PC-3 (cell line): ENCODE data around the gene MYO1H. TPM values are rescaled to one million over a fixed set of nuclear protein-coding genes. Genes with fewer than 3 reads are reported as not detected.

ENCODE experiments used
- ATAC-seq: fragments of 200-7000 bp; cut with Tn5 transposase; 2 replicates; pipeline ENCODE4 v1.9.1; 2020; ENCODE audit warnings: mild to moderate bottlenecking, moderate library complexity
- BruUV-seq: library from RNA; stranded (reverse); fragments of 400-500 nt; replicated peaks from 2 replicates; lab custom pipeline; 2021; lab: Mats Ljungman, UMichigan
- CTCF ChIA-PET: fragments of 300-600 bp; sonication (Branson Sonifier 250); formaldehyde crosslinking; loops from one replicate; lab custom pipeline; 2022; ENCODE audit warnings: antibody characterized with exemption; lab: Charles Lee
- POLR2A ChIA-PET: fragments of 300-600 bp; sonication (Branson Sonifier 250); formaldehyde crosslinking; loops from one replicate; lab custom pipeline; 2022; ENCODE audit warnings: antibody characterized with exemption; ENCODE audit not compliant: unreplicated experiment; lab: Charles Lee
- DNase-seq: peaks from one replicate; pipeline ENCODE4 v3.0.0-alpha.2; 2015
- H2AFZ ChIP-seq: fragments of 300-600 bp; sonication (generic); 2 replicates; pipeline ENCODE4 v1.6.0; 2016; ENCODE audit warnings: antibody characterized with exemption, low read length
- H3F3A ChIP-seq: fragments of 300-600 bp; sonication (generic); one replicate; pipeline ENCODE4 v1.6.0; 2017; ENCODE audit warnings: antibody characterized with exemption, low read length, control low read depth, mild to moderate bottlenecking; ENCODE audit not compliant: unreplicated experiment
- H3K27ac ChIP-seq: fragments of 300-600 bp; sonication (generic); 2 replicates; pipeline ENCODE4 v1.5.1; 2016; ENCODE audit warnings: mild to moderate bottlenecking, low read length
- H3K27me3 ChIP-seq: fragments of 300-600 bp; sonication (generic); 2 replicates; pipeline ENCODE4 v1.6.1; 2016; ENCODE audit warnings: low read length, mixed read lengths
- H3K36me3 ChIP-seq: fragments of 300-600 bp; sonication (generic); 2 replicates; pipeline ENCODE4 v1.6.1; 2016; ENCODE audit warnings: low read depth, mixed run types, low read length, mixed read lengths
- H3K4me1 ChIP-seq: fragments of 300-600 bp; sonication (generic); 2 replicates; pipeline ENCODE4 v1.5.1; 2016; ENCODE audit warnings: low read length; ENCODE audit not compliant: insufficient read depth
- H3K4me2 ChIP-seq: fragments of 300-600 bp; sonication (generic); 2 replicates; pipeline ENCODE4 v1.6.0; 2016; ENCODE audit warnings: low read length
- H3K4me3 ChIP-seq: fragments of 300-600 bp; sonication (generic); 2 replicates; pipeline ENCODE4 v1.5.1; 2016; ENCODE audit warnings: mild to moderate bottlenecking, low read length, mixed read lengths
- H3K79me2 ChIP-seq: fragments of 300-600 bp; sonication (generic); 2 replicates; pipeline ENCODE4 v1.6.1; 2017; ENCODE audit warnings: low read length, mixed read lengths
- H3K9ac ChIP-seq: fragments of 300-600 bp; sonication (generic); 2 replicates; pipeline ENCODE4 v1.6.0; 2016; ENCODE audit warnings: mild to moderate bottlenecking, low read length
- H3K9me2 ChIP-seq: fragments of 300-600 bp; sonication (generic); replicated peaks from 2 replicates; pipeline ENCODE4 v1.6.1; 2016; ENCODE audit warnings: mixed run types, low read length, mixed read lengths
- H3K9me3 ChIP-seq: fragments of 300-600 bp; sonication (generic); 2 replicates; pipeline ENCODE4 v1.6.1; 2016; ENCODE audit warnings: low read length, mixed read lengths
- H4K20me1 ChIP-seq: fragments of 300-600 bp; sonication (generic); 2 replicates; pipeline ENCODE4 v1.6.1; 2016; ENCODE audit warnings: low read length, mixed read lengths
- EZH2 ChIP-seq: fragments of 300-600 bp; sonication (generic); IDR thresholded peaks from one replicate; pipeline ENCODE4 v1.6.1; 2017; ENCODE audit warnings: antibody characterized with exemption, mild to moderate bottlenecking, low read length; ENCODE audit not compliant: unreplicated experiment
- EZH2phosphoT487 ChIP-seq: fragments of 300-600 bp; sonication (generic); IDR thresholded peaks from 2 replicates; pipeline ENCODE4 v1.6.1; 2018; ENCODE audit warnings: mild to moderate bottlenecking, antibody characterized with exemption, low read length, borderline replicate concordance
- intact Hi-C: fragments of 100-400 bp; cut with micrococcal nuclease; formaldehyde crosslinking; loops from 2 replicates; pipeline ENCODE4 v1.9.0; 2023
- total RNA-seq: library from RNA; depleted of rRNA; stranded (reverse); fragments of >200 nt; gene quantifications from 2 replicates; pipeline ENCODE4 v1.2.3, GENCODE V29; 2014
- TF ChIP-seq, protein P1 (sequence below): fragments of 300-600 bp; sonication (generic); conservative IDR thresholded peaks from 2 replicates; pipeline ENCODE4 v1.5.1; 2017; ENCODE audit warnings: antibody characterized with exemption, low read depth, mild to moderate bottlenecking, low read length

Gene MYO1H
- total RNA-seq, 1 experiment from 2014 or later, result not detected

- no peak for ATAC-seq
- Histone ChIP-seq H2AFZ (no peak overlapping the region), H3K4me1 (peaks cover 15% of the 10 kb centered on the region; the same call in 1 of the 2 replicates), H3F3A (no peaks in the 10 kb centered on the region), H3K79me2 (peaks cover 28% of the 10 kb centered on the region), H3K9ac (no peak overlapping the region), H4K20me1 (no peaks in the 10 kb centered on the region), H3K27ac (no peak overlapping the region), H3K9me2 (no peaks in the 10 kb centered on the region), H3K27me3 (no peaks in the 10 kb centered on the region), H3K9me3 (no peaks in the 10 kb centered on the region), H3K36me3 (peaks cover 29% of the 10 kb centered on the region), H3K4me3 (no peak overlapping the region), H3K4me2 (no peak overlapping the region)
- intact Hi-C loops, result no loop called here
- no TSS peak for BruUV-seq
- no peak for TF ChIP-seq EZH2
- TF ChIP-seq, protein P1, sequence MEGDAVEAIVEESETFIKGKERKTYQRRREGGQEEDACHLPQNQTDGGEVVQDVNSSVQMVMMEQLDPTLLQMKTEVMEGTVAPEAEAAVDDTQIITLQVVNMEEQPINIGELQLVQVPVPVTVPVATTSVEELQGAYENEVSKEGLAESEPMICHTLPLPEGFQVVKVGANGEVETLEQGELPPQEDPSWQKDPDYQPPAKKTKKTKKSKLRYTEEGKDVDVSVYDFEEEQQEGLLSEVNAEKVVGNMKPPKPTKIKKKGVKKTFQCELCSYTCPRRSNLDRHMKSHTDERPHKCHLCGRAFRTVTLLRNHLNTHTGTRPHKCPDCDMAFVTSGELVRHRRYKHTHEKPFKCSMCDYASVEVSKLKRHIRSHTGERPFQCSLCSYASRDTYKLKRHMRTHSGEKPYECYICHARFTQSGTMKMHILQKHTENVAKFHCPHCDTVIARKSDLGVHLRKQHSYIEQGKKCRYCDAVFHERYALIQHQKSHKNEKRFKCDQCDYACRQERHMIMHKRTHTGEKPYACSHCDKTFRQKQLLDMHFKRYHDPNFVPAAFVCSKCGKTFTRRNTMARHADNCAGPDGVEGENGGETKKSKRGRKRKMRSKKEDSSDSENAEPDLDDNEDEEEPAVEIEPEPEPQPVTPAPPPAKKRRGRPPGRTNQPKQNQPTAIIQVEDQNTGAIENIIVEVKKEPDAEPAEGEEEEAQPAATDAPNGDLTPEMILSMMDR, result no peak
- TF ChIP-seq EZH2phosphoT487, result no peak
- DNase-seq, result no peak
- CTCF ChIA-PET, result no interaction called here
- POLR2A ChIA-PET, result no interaction called here
Observed at GRCh38 chr12:109481863-109482262, 134.2 kb downstream of the MYO1H start.

- DNase-seq (no peak), ATAC-seq (no peak)
- ChIA-PET CTCF (no interaction called here), POLR2A (no interaction called here)
- Histone ChIP-seq H3K27me3 (no peaks in the 10 kb centered on the region), H3K4me2 (no peak overlapping the region), H4K20me1 (no peaks in the 10 kb centered on the region), H3K9ac (no peak overlapping the region), H3K4me3 (no peak overlapping the region), H2AFZ (no peak overlapping the region), H3K9me2 (no peaks in the 10 kb centered on the region), H3F3A (no peaks in the 10 kb centered on the region), H3K4me1 (peaks cover 15% of the 10 kb centered on the region; the same call in 1 of the 2 replicates), H3K9me3 (no peaks in the 10 kb centered on the region), H3K79me2 (peaks cover 26% of the 10 kb centered on the region), H3K27ac (no peak overlapping the region), H3K36me3 (peaks cover 33% of the 10 kb centered on the region)
- TF ChIP-seq, protein P1, result no peak
- TF ChIP-seq EZH2, result no peak
- no peak for TF ChIP-seq EZH2phosphoT487
- BruUV-seq, result no TSS peak
- intact Hi-C loops, result no loop called here
Observed at GRCh38 chr12:109482491-109482890, 134.8 kb downstream of the MYO1H start.

DNA sequence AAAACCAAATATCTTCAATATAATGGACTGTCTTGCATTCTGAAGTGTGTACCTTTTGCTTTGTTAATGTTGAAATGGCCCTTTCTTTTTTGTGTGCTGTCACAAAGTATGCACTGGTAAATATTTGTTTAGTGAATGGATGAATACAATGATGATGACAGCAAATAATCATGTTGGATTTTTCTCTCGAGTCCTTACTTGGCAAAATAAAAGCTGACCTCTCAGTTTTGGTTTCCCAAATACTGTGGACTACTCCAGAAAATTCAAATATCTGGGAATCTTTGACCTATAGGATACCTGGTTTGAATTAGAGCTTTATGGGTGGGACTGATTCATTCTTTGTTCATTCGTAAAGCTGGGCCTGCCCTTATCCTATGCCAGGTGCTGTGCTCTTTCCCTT is 135.2 kb downstream of the MYO1H start:
- Histone ChIP-seq H3K4me3 (no peak overlapping the region), H3K79me2 (peaks cover 22% of the 10 kb centered on the region), H3F3A (no peaks in the 10 kb centered on the region), H3K9me2 (no peaks in the 10 kb centered on the region), H3K9me3 (no peaks in the 10 kb centered on the region), H3K9ac (no peak overlapping the region), H3K36me3 (peaks cover 37% of the 10 kb centered on the region), H3K27ac (no peak overlapping the region), H3K4me2 (no peak overlapping the region), H3K27me3 (no peaks in the 10 kb centered on the region), H2AFZ (no peak overlapping the region), H4K20me1 (no peaks in the 10 kb centered on the region), H3K4me1 (peaks cover 15% of the 10 kb centered on the region; the same call in 1 of the 2 replicates)
- ChIA-PET POLR2A (no interaction called here), CTCF (no interaction called here)
- ATAC-seq (peak; percentile 48), DNase-seq (peak; percentile 7)
- TF ChIP-seq EZH2, result no peak
- intact Hi-C loops, result no loop called here
- no TSS peak for BruUV-seq
